ENCODE data around the gene GRK1.
A peak's percentile ranks its signal among the peaks of the same experiment; 100 is the strongest.
"Not testable (repeated sequence)": the region's sequence is repeated elsewhere in the genome, so short reads cannot be mapped to it uniquely, and the experiment has no call there.

The GRK1 gene

DNA sequence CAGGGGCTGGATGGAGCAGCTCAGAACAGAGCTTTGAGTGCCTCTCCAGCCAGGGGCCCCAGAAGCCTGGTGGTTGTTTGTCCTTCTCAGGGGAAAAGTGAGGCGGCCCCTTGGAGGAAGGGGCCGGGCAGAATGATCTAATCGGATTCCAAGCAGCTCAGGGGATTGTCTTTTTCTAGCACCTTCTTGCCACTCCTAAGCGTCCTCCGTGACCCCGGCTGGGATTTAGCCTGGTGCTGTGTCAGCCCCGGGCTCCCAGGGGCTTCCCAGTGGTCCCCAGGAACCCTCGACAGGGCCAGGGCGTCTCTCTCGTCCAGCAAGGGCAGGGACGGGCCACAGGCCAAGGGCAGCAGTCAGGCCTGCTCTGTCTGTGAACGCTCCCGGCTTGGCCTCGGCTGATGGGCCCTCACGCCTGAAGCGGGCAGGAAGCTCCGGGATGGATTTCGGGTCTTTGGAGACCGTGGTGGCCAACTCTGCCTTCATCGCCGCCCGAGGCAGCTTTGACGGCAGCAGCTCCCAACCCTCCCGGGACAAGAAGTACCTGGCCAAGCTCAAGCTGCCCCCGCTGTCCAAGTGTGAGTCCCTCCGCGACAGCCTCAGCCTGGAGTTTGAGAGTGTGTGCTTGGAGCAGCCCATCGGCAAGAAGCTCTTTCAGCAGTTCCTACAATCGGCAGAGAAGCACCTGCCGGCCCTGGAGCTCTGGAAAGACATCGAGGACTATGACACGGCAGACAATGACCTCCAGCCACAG, at the start of gene GRK1:
Gene GRK1, plus strand, starts transcription at position 269 of the 751 bp plus-strand sequence. Its CDS starts 168 bp downstream, at position 437.
- DNase-seq (ENCODE audit: low read depth) = no peak

GRCh38 chr13:113617961-113618360, 49.1 kb upstream of the GRK1 start:
- DNase-seq (ENCODE audit: low read depth) = no peak

- DNase-seq (ENCODE audit: low read depth) = no peak
Observed at GRCh38 chr13:113618455-113618854, 48.6 kb upstream of the GRK1 start.

GRCh38 chr13:113620036-113620796, 46.8 kb upstream of the GRK1 start:
- no peak for DNase-seq (ENCODE audit: low read depth)

DNA sequence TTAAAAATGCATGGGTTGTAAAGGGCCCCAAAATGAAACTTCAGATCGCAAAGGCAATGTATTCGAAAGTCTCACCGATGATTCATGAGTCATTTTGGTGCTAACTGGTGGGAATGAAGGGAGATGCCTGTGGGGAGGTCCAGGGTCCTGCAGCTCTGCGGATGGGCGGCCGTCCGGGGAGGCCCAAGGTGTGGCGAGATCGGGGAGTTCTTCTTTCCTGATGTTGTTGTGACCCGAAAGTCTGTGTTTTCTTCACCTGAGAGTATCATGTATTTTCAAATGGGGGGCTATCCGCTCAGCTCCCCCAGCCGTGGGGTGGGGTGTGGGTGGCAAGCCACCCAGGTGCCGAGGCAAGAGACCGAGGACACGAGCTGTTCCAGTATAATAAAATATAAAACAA, 46.0 kb upstream of the GRK1 start:
- DNase-seq (ENCODE audit: low read depth) = no peak

GRCh38 chr13:113621498-113621897, 45.5 kb upstream of the GRK1 start:
- peak; percentile 47 for DNase-seq (ENCODE audit: low read depth)

DNA sequence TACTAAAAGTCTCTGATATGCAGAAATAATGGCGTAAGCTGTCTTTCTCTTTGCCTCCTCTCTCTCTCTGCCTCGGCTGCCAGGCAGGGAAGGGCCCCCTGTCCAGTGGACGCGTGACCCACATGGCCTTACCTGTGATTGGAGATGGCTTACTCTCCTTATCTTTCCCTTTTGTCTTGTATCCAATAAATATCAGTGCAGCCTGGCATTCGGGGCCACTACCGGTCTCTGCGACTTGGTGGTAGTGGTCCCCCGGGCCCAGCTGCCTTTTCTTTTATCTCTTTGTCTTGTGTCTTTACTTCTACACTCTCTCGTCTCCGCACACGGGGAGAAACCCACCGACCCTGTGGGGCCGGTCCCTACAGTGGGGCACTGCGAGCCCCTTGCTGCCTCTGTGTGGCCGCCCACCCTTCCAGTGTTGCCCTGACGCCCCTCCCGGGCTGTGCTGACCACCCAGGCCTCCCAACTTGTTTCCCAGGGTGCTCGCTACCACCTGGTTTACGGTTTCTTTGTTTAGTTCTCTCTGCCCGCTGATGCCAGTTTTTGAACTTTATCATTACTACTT, 45.0 kb upstream of the GRK1 start:
- DNase-seq (ENCODE audit: low read depth) = not testable (repeated sequence)

GRCh38 chr13:113622791-113623490, 44.1 kb upstream of the GRK1 start:
- DNase-seq (ENCODE audit: low read depth) = no peak

- DNase-seq (ENCODE audit: low read depth) = peak; percentile 57
Observed at GRCh38 chr13:113623491-113624234, 43.4 kb upstream of the GRK1 start.

DNA sequence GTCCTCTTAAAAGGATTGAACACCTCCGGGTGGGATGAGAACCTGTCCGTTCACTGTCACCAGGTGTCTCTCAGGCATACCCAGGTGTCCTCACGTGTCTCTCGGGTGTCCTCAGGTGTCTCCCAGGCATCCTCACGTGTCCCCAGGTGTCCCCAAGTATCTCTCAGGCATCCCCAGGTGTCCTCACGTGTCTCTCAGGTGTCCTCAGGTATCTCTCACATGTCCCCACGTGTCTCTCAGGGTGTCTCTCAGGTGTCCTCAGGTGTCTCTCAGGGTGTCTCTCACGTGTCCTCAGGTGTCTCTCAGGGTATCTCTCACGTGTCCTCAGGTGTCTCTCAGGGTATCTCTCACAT, 42.8 kb upstream of the GRK1 start:
- no peak for DNase-seq (ENCODE audit: low read depth)

DNA sequence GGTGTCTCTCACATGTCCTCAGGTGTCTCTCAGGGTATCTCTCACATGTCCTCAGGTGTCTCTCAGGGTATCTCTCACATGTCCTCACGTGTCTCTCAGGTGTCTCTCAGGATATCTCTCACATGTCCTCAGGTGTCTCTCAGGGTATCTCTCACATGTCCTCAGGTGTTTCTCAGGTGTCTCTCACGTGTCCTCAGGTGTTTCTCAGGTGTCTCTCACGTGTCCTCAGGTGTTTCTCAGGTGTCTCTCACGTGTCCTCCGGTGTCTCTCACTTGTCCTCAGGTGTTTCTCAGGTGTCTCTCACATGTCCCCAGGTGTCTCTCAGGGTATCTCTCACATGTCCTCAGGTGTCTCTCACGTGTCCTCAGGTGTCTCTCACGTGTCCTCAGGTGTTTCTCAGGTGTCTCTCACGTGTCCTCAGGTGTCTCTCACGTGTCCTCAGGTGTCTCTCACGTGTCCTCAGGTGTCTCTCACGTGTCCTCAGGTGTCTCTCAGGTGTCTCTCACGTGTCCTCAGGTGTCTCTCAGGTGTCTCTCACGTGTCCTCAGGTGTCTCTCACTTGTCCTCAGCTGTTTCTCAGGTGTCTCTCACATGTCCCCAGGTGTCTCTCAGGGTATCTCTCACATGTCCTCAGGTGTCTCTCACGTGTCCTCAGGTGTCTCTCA, 42.2 kb upstream of the GRK1 start:
- not testable (repeated sequence) for DNase-seq (ENCODE audit: low read depth)

GRCh38 chr13:113625965-113626721, 40.9 kb upstream of the GRK1 start:
- peak; percentile 90 for DNase-seq (ENCODE audit: low read depth)

- DNase-seq (ENCODE audit: low read depth) = no peak
Observed at GRCh38 chr13:113627136-113627535, 39.9 kb upstream of the GRK1 start.

DNA sequence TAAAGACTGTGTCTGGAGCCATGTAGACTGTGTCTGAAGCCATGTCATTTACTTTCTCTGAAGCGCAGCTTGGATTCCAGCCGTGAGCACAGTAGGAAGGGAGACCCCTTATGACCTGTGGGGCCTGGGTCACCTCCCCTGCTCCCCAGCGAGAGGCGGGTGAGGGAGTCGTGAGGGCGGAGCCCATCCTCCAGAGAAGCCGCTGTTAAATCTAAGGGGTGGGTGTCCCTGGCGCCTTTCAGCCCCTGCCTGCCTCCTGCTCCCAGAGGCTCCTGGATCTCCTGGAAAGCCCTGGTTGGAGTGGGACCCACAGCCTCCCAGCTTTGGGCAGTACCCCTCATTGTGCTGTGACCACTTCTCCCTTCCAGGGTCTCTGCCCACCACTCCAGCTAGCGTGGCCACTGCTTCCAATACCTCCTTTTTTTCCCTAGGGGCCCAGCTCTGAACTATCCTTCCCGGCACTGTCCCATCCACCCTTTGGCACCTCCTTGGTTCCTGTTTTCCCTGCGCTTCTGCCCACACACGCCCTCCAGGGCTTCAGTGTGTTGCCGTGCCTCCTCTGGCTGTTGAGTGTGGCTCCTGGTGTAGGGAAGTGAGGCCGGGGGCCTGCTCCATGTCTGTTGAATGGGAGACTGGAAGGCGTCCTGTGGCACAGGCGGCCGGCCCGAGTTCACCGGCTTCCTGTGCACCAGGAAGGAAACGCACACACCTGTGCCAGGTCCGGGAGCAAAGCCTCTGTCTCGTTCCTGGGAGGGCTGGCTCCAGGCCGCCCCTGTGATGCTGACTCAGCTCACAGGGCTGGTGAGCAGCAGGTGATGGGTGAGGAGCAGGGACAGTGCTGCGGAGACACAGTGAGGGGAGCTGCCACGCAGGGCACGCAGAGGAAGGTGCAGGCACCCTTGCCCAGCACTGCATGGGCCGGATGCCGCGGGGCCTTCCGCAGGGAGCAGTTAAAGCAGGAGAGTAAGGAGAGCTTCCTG, 38.4 kb upstream of the GRK1 start:
- no peak for DNase-seq (ENCODE audit: low read depth)

DNA sequence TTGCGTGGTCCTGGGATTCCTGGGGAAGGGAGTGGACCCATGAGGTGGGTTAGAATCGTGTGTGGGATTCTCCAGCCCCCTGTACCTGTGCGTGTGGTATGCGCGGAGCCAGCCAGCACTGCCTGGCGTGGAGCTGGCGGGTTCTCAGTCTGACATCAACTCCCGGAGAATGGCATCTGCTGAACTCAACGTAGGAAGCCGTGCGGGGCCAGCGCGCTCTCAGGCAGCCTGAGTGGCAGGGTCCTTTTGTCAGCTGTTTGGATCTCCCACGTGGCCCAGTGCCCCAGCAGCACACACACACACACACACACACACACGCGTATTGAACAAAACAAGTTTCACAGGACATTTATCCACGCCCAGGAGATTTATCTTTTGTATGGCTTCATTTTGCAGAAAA, 37.2 kb upstream of the GRK1 start:
- no peak for DNase-seq (ENCODE audit: low read depth)

DNA sequence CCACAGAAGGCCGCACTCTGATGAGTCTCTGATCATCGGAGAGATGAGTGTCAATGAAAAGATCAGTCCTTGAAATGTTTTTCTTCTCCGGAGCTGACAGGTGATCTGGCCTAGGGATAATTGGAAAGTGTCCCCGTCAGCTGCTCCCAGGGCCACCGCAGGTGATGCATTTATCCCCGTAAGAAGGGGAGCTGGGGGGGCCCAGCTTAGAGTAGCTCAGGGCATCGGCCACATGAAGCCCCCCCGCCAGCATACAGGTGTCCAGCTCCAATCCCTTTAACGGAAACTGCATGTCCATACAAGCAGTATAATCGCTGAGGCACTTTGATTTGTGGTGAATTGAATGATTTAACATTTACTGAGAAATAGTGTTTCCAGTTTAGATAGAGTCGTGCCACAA, 36.7 kb upstream of the GRK1 start:
- no peak for DNase-seq (ENCODE audit: low read depth)

DNA sequence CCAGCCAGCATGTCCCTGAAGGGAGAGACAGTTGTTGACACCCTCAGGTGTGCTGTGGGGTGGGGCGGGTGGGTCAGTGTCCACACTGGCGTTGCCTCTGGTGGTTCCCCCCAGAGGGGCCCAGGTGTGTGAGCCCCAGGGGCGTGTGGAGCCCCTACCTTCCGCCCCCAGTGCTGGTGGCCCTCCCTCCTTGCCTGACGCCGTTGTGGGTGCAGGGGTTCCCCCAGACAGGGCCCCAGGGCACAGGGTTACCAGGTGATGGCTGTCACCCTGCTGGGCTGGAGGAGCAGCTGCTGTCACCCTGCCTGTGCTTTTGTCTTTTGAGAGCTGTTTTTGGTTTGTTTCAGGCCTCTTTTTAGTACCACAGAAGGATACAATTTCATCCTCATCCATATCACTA, 36.2 kb upstream of the GRK1 start:
- DNase-seq (ENCODE audit: low read depth) = no peak

DNA sequence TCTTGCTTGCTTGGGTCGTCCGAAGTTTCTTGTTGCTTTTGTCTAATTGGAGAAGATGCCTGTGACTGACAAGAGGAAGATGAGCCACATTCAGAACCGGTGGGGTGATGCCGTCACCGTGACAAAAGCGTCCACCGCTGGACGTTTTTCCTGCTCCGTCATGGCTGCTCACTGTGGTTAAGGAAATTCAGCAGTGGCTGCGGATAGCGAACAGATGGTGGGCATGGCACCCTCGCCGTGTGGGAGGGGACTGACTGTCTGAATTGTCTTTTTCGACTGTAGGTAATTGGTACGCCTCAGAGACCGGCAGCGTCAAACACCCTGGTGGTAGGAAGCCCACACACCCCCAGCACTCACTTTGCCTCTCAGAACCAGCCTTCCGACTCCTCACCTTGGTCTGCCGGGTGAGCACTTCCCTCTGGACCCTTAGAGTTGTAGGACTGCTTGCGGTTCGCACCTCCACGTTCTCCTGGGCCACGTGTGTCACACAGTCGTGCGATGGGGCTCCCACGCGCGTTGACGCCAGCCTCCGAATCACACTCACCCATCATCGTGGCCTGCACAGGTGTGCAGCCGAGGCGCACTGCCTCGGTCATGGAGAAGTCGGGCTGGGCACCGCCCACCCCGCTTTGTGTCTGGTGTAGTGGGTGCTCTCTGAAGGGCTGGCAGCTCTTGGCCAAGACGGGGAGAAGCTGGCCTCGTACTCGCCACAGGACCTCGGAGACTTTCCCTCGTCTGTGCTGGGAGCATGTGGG, 35.5 kb upstream of the GRK1 start:
- DNase-seq (ENCODE audit: low read depth) = no peak

Data from EH (cell line).